ENCODE measurements around the gene BANK1.

DNA sequence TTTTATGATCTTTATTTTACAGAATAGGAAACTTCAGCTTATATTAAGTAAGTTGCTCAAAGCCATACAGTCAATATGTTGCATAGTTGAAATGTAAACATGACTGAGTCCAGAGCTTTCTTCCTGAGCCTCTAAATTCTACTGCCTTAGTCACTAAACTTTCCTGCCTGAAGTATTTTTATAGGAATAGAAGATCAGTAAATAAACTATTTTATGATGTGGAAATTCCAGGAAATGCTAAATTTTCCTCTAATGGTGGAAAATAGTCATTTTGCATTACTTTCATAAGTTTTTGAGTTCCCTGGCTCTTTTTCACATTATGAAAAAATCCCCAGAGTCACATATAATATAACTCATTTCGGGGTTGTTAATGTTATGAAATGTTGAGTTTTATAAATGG, 182.8 kb downstream of the BANK1 start:
- TF ChIP-seq, protein P1, sequence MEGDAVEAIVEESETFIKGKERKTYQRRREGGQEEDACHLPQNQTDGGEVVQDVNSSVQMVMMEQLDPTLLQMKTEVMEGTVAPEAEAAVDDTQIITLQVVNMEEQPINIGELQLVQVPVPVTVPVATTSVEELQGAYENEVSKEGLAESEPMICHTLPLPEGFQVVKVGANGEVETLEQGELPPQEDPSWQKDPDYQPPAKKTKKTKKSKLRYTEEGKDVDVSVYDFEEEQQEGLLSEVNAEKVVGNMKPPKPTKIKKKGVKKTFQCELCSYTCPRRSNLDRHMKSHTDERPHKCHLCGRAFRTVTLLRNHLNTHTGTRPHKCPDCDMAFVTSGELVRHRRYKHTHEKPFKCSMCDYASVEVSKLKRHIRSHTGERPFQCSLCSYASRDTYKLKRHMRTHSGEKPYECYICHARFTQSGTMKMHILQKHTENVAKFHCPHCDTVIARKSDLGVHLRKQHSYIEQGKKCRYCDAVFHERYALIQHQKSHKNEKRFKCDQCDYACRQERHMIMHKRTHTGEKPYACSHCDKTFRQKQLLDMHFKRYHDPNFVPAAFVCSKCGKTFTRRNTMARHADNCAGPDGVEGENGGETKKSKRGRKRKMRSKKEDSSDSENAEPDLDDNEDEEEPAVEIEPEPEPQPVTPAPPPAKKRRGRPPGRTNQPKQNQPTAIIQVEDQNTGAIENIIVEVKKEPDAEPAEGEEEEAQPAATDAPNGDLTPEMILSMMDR (IDR thresholded peaks at IDR 0.05), result no peak
- TF ChIP-seq POLR2AphosphoS5 (IDR thresholded peaks at IDR 0.05), result no peak

Measured in transverse colon (tissue), 4 donors.